ENCODE measurements around the gene SEC11C.
"Not testable (repeated sequence)": the region's sequence is repeated elsewhere in the genome, so short reads cannot be mapped to it uniquely, and the experiment has no call there.

SEC11C gene

GRCh38 chr18:59142274-59142673 lies 2.6 kb downstream of the SEC11C start (continued):
- no peak for TF ChIP-seq CREB5 (CRISPR knock-in tag; IDR thresholded peaks at IDR 0.05; ENCODE audit: low read depth)

- ATAC-seq, result not testable (repeated sequence)
Measured at GRCh38 chr18:59142800-59143416, 3.2 kb downstream of the SEC11C start.

- no peak for ATAC-seq
- TF ChIP-seq CSDC2 (CRISPR knock-in tag; IDR thresholded peaks at IDR 0.05) (no peak), TCF4 (CRISPR knock-in tag; IDR thresholded peaks at IDR 0.05; ENCODE audit: borderline replicate concordance) (no peak), TOX (CRISPR knock-in tag; IDR thresholded peaks at IDR 0.05; ENCODE audit: borderline replicate concordance) (no peak), RARB (CRISPR knock-in tag; IDR thresholded peaks at IDR 0.05) (no peak), ZC3H10 (CRISPR knock-in tag; IDR thresholded peaks at IDR 0.05) (peak; percentile 34; the same call in 1 of the 2 replicates), ZNF70 (CRISPR knock-in tag; IDR thresholded peaks at IDR 0.05) (no peak)
Measured at GRCh38 chr18:59143441-59143840, 3.8 kb downstream of the SEC11C start.

GRCh38 chr18:59144483-59144882 lies 4.8 kb downstream of the SEC11C start:
- no peak for ATAC-seq
- TF ChIP-seq ZNF70 (CRISPR knock-in tag; IDR thresholded peaks at IDR 0.05) (no peak), TCF4 (CRISPR knock-in tag; IDR thresholded peaks at IDR 0.05; ENCODE audit: borderline replicate concordance) (no peak)
- TF ChIP-seq, protein P1, sequence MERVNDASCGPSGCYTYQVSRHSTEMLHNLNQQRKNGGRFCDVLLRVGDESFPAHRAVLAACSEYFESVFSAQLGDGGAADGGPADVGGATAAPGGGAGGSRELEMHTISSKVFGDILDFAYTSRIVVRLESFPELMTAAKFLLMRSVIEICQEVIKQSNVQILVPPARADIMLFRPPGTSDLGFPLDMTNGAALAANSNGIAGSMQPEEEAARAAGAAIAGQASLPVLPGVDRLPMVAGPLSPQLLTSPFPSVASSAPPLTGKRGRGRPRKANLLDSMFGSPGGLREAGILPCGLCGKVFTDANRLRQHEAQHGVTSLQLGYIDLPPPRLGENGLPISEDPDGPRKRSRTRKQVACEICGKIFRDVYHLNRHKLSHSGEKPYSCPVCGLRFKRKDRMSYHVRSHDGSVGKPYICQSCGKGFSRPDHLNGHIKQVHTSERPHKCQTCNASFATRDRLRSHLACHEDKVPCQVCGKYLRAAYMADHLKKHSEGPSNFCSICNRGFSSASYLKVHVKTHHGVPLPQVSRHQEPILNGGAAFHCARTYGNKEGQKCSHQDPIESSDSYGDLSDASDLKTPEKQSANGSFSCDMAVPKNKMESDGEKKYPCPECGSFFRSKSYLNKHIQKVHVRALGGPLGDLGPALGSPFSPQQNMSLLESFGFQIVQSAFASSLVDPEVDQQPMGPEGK (CRISPR knock-in tag; IDR thresholded peaks at IDR 0.05; ENCODE audit: borderline replicate concordance), result no peak

DNA sequence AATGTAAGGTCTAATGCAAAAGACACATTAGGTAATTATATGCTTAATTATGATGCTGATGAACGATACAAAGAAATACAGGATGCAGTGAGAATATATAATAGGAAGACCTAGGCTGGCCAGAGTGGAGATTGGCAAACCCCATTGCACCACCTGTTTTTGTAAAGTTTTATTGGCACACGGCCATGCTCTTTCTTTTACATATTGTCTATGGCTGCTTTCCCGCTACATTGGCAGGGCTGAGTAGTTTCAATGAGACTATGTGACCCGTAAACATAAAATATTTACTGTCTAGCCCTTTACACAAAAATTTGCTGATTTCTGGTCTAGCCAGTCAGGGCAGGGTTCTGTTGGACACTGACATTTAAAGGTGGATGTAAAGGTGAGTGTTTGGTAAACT lies 5.4 kb downstream of the SEC11C start:
- TF ChIP-seq, protein P1 (CRISPR knock-in tag; IDR thresholded peaks at IDR 0.05; ENCODE audit: borderline replicate concordance), result no peak
- TF ChIP-seq TSHZ2 (CRISPR knock-in tag; IDR thresholded peaks at IDR 0.05), result no peak
- no peak for TF ChIP-seq TCF4 (CRISPR knock-in tag; IDR thresholded peaks at IDR 0.05; ENCODE audit: borderline replicate concordance)
- no peak for TF ChIP-seq ZFP3 (CRISPR knock-in tag; IDR thresholded peaks at IDR 0.05)
- no peak for TF ChIP-seq ARNTL (CRISPR knock-in tag; IDR thresholded peaks at IDR 0.05; ENCODE audit: borderline replicate concordance, low read depth)
- TF ChIP-seq, protein P2, sequence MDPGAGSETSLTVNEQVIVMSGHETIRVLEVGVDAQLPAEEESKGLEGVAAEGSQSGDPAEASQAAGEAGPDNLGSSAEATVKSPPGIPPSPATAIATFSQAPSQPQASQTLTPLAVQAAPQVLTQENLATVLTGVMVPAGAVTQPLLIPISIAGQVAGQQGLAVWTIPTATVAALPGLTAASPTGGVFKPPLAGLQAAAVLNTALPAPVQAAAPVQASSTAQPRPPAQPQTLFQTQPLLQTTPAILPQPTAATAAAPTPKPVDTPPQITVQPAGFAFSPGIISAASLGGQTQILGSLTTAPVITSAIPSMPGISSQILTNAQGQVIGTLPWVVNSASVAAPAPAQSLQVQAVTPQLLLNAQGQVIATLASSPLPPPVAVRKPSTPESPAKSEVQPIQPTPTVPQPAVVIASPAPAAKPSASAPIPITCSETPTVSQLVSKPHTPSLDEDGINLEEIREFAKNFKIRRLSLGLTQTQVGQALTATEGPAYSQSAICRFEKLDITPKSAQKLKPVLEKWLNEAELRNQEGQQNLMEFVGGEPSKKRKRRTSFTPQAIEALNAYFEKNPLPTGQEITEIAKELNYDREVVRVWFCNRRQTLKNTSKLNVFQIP (CRISPR knock-in tag; IDR thresholded peaks at IDR 0.05; ENCODE audit: borderline replicate concordance, low read depth), result no peak
- no peak for TF ChIP-seq BACH2 (CRISPR knock-in tag; IDR thresholded peaks at IDR 0.05; ENCODE audit: borderline replicate concordance)
- TF ChIP-seq GLIS3 (CRISPR knock-in tag; IDR thresholded peaks at IDR 0.05), result no peak
- no peak for TF ChIP-seq ZFP30 (CRISPR knock-in tag; IDR thresholded peaks at IDR 0.05)
- TF ChIP-seq ISL1 (CRISPR knock-in tag; IDR thresholded peaks at IDR 0.05), result no peak
- no peak for ATAC-seq
